HCT116 (cell line): ENCODE measurements around the gene ELF5. TPM values are rescaled to one million over a fixed set of nuclear protein-coding genes. Genes with fewer than 3 reads are reported as not detected.

ENCODE experiments used
- ATAC-seq: fragments of 200-7000 bp; cut with Tn5 transposase; 2 replicates; pipeline ENCODE4 v1.9.1; 2020; ENCODE audit warnings: mild to moderate bottlenecking, moderate library complexity
- BruUV-seq: library from RNA; stranded (reverse); fragments of 400-500 nt; replicated peaks from 2 replicates; lab custom pipeline; 2021; lab: Mats Ljungman, UMichigan
- CTCF ChIA-PET: fragments of 300-600 bp; sonication (Branson Sonifier 250); formaldehyde crosslinking; loops from one replicate; lab custom pipeline; 2021; ENCODE audit warnings: antibody characterized with exemption; lab: Charles Lee
- POLR2A ChIA-PET: fragments of 300-600, 350-600 bp; sonication (Branson Sonifier 250); formaldehyde crosslinking; loops from one replicate; lab custom pipeline; 2021; ENCODE audit warnings: antibody characterized with exemption; lab: Charles Lee
- RAD21 ChIA-PET, 2 experiments: fragments of 300-600 bp; sonication (Branson Sonifier 250); formaldehyde crosslinking; loops; one replicate each; lab custom pipeline; 2023; ENCODE audit warnings: low total read pairs in 2 of 2; ENCODE audit not compliant: uncharacterized antibody in 2 of 2, unreplicated experiment in 2 of 2, low non-redundant PET in 1 of 2; lab: Charles Lee
- DNase-seq: peaks from one replicate; pipeline ENCODE4 v3.0.0-alpha.2; 2010; ENCODE audit warnings: low read depth, low spot score
- H2AFZ ChIP-seq: fragments of 200-600 bp; shearing (Covaris generic), sonication (generic); 2 replicates; pipeline ENCODE4 v1.6.1; 2017; ENCODE audit warnings: low read depth, mixed run types, mixed read lengths, antibody characterized with exemption, low read length; ENCODE audit not compliant: poor library complexity, severe bottlenecking
- H3K27ac ChIP-seq: 2 replicates; pipeline ENCODE4 v1.5.1; 2012; ENCODE audit warnings: low read depth, low read length
- H3K27me3 ChIP-seq: fragments of 200-600 bp; sonication (generic); 2 replicates; pipeline ENCODE4 v1.6.1; 2016; ENCODE audit warnings: mixed run types, low read length, mixed read lengths; ENCODE audit not compliant: insufficient read depth
- H3K36me3 ChIP-seq, 2 experiments: fragments of 200-500 bp in 1 of 2; fragments of 200-600 bp in 1 of 2; sonication (Bioruptor generic) in 1 of 2; sonication (generic) in 1 of 2; 2 replicates each; pipeline versions ENCODE4 v1.5.1 to v1.6.1; 2014 to 2016; ENCODE audit warnings: low read length in 2 of 2, inconsistent platforms in 1 of 2, mixed read lengths in 1 of 2, mixed run types in 1 of 2; ENCODE audit not compliant: insufficient read depth in 2 of 2, control insufficient read depth in 1 of 2
- H3K4me1 ChIP-seq, 2 experiments: fragments of 200-600 bp in 1 of 2; sonication (generic) in 1 of 2; 2 replicates each; pipeline versions ENCODE4 v1.5.1 to v1.6.1; 2012 to 2017; ENCODE audit warnings: low read length in 2 of 2, inconsistent platforms in 1 of 2, mild to moderate bottlenecking in 1 of 2, mixed read lengths in 1 of 2, mixed run types in 1 of 2, moderate library complexity in 1 of 2; ENCODE audit not compliant: insufficient read depth in 2 of 2, control insufficient read depth in 1 of 2
- H3K4me2 ChIP-seq: fragments of 200-600 bp; sonication (generic); 2 replicates; pipeline ENCODE4 v1.6.1; 2017; ENCODE audit warnings: mixed run types, low read length, mixed read lengths
- H3K4me3 ChIP-seq, 2 experiments: fragments of 200-600 bp in 1 of 2; sonication (generic) in 1 of 2; replicated peaks in 1 of 2; 2 replicates each; pipeline ENCODE4 v1.5.1; 2011 to 2016; ENCODE audit warnings: low read length in 2 of 2, control low read depth in 1 of 2, low read depth in 1 of 2, mild to moderate bottlenecking in 1 of 2, mixed read lengths in 1 of 2, mixed run types in 1 of 2
- H3K79me2 ChIP-seq: fragments of 200-600 bp; sonication (generic); 2 replicates; pipeline ENCODE4 v1.6.1; 2017; ENCODE audit warnings: mild to moderate bottlenecking, mixed run types, low read length, moderate library complexity, mixed read lengths; ENCODE audit not compliant: insufficient read depth
- H3K9ac ChIP-seq: fragments of 200-600 bp; sonication (generic); 2 replicates; pipeline ENCODE4 v1.6.1; 2016; ENCODE audit warnings: low read length, mixed read lengths
- H3K9me2 ChIP-seq: fragments of 200-600 bp; sonication (generic), shearing (Covaris generic); 2 replicates; pipeline ENCODE4 v1.6.1; 2017; ENCODE audit warnings: mixed run types, mild to moderate bottlenecking, moderate library complexity; ENCODE audit not compliant: insufficient read depth
- H3K9me3 ChIP-seq, 2 experiments: fragments of 200-500 bp in 1 of 2; fragments of 200-600 bp in 1 of 2; sonication (Bioruptor generic) in 1 of 2; sonication (generic) in 1 of 2; 2 replicates each; pipeline ENCODE4 v1.6.1; 2014 to 2017; ENCODE audit warnings: low read length in 2 of 2, mixed read lengths in 2 of 2, inconsistent platforms in 1 of 2, low read depth in 1 of 2, mild to moderate bottlenecking in 1 of 2, mixed run types in 1 of 2, moderate library complexity in 1 of 2; ENCODE audit not compliant: control insufficient read depth in 1 of 2, insufficient read depth in 1 of 2
- H4K20me1 ChIP-seq: fragments of 200-600 bp; sonication (generic), shearing (Covaris generic); 2 replicates; pipeline ENCODE4 v1.6.1; 2017; ENCODE audit warnings: mixed run types, mild to moderate bottlenecking, moderate library complexity; ENCODE audit not compliant: insufficient read depth
- EZH2phosphoT487 ChIP-seq: fragments of 200-600 bp; IDR thresholded peaks from 2 replicates; pipeline ENCODE4 v1.6.1; 2018; ENCODE audit warnings: antibody characterized with exemption, borderline replicate concordance
- JUND ChIP-seq: IDR thresholded peaks from 2 replicates; pipeline ENCODE4 v1.6.1; 2012
- SRF ChIP-seq: IDR thresholded peaks from 2 replicates; pipeline ENCODE4 v1.6.1; 2012; ENCODE audit warnings: low read depth
- YY1 ChIP-seq: IDR thresholded peaks from 2 replicates; pipeline ENCODE4 v1.6.1; 2011; ENCODE audit warnings: low read length, low read depth, moderate library complexity, mild to moderate bottlenecking; ENCODE audit not compliant: insufficient replicate concordance; ENCODE audit errors: extremely low read depth
- ZBTB33 ChIP-seq: IDR thresholded peaks from 2 replicates; pipeline ENCODE4 v1.6.1; 2011; ENCODE audit warnings: mild to moderate bottlenecking, low read length, moderate library complexity; ENCODE audit not compliant: insufficient replicate concordance; ENCODE audit errors: extremely low read depth
- ZFX ChIP-seq: fragments of 450-650 bp; IDR thresholded peaks from 2 replicates; pipeline ENCODE4 v1.6.1; 2017
- intact Hi-C: fragments of 100-400 bp; cut with micrococcal nuclease; formaldehyde crosslinking; loops from 2 replicates; pipeline ENCODE4 v1.10.0; 2022
- total RNA-seq: library from RNA; stranded (reverse); gene quantifications from one replicate; pipeline ENCODE4 v1.2.1, GENCODE V29; 2021; ENCODE audit not compliant: unreplicated experiment

Gene ELF5
- total RNA-seq, 1 experiment from 2014 or later, result 0.32 TPM

- Histone ChIP-seq H3K27ac (no peak overlapping the region), H3K9ac (no peak overlapping the region), H3K9me2 (no peaks in the 10 kb centered on the region), H3K36me3 (no peaks in the 10 kb centered on the region), H3K4me3 (no peak overlapping the region), H3K4me2 (no peak overlapping the region), H3K27me3 (no peaks in the 10 kb centered on the region), H2AFZ (no peak overlapping the region), H4K20me1 (no peaks in the 10 kb centered on the region), H3K9me3 (no peaks in the 10 kb centered on the region), H3K79me2 (no peaks in the 10 kb centered on the region), H3K4me1 (peaks cover 2 to 19% of the 10 kb centered on the region in 2 experiments; a peak in 2 of 4 replicates)
- CTCF ChIA-PET, result no interaction called here
- RAD21 ChIA-PET, result no interaction called here
- DNase-seq (no peak), ATAC-seq (no peak)
- intact Hi-C loops, result no loop called here
- TF ChIP-seq ZFX, result no peak
- POLR2A ChIA-PET, result no interaction called here
- no TSS peak for BruUV-seq
These were observed 4.2 kb downstream of the ELF5 start for GRCh38 chr11:34509336-34509876.

- Histone ChIP-seq H3K4me3 (no peak overlapping the region), H2AFZ (no peak overlapping the region), H3K9ac (no peak overlapping the region), H3K4me2 (no peak overlapping the region), H3K27me3 (no peaks in the 10 kb centered on the region), H3K36me3 (no peaks in the 10 kb centered on the region), H3K79me2 (no peaks in the 10 kb centered on the region), H3K27ac (no peak overlapping the region), H3K9me2 (no peaks in the 10 kb centered on the region), H4K20me1 (no peaks in the 10 kb centered on the region), H3K9me3 (no peaks in the 10 kb centered on the region), H3K4me1 (peaks cover 0 to 10% of the 10 kb centered on the region in 2 experiments; a peak in 2 of 4 replicates)
- CTCF ChIA-PET, result no interaction called here
- no peak for DNase-seq
- TF ChIP-seq JUND, result no peak
- no peak for TF ChIP-seq YY1
- TF ChIP-seq SRF, result no peak
- TF ChIP-seq ZBTB33, result no peak
- no peak for TF ChIP-seq EZH2phosphoT487
- POLR2A ChIA-PET, result interaction anchor here (1.8 kb wide), 1 partner anchor 12 kb away, joined by 5 read pairs; no protein-coding TSS in a partner anchor
- intact Hi-C loops, result no loop called here
- RAD21 ChIA-PET, result no interaction called here
- ATAC-seq, result no peak
- BruUV-seq, result no TSS peak
These were observed 5.1 kb downstream of the ELF5 start for GRCh38 chr11:34508524-34508923.
